ENCODE measurements around the gene LAMB1. TPM values are rescaled to one million over a fixed set of nuclear protein-coding genes. Genes with fewer than 3 reads are reported as not detected.

The LAMB1 gene
- total RNA-seq, 2 donors from 2014 or later: 109 to 176 TPM

GRCh38 chr7:108024538-108024937 is 21.6 kb upstream of the LAMB1 start:
- intact Hi-C loops (cut with DNase I): no loop called here
- no peak for DNase-seq (ENCODE audit: low spot score)

GRCh38 chr7:108020585-108020984 is 17.6 kb upstream of the LAMB1 start:
- intact Hi-C loops (cut with DNase I): no loop called here

GRCh38 chr7:108018668-108019067 is 15.7 kb upstream of the LAMB1 start:
- intact Hi-C loops (cut with DNase I): loop anchor here (5.0 to 10.0 kb wide), 2 partner anchors 74 to 1961 kb away; no protein-coding TSS in a partner anchor
- no peak for DNase-seq (ENCODE audit: low spot score)

More at GRCh38 chr7:108020585-108020984, 17.6 kb upstream of the LAMB1 start:
- DNase-seq (ENCODE audit: low spot score): no peak

GRCh38 chr7:108017776-108018151 is 14.8 kb upstream of the LAMB1 start:
- no peak for DNase-seq (ENCODE audit: low spot score)
- intact Hi-C loops (cut with DNase I): loop anchor here (5.0 to 10.0 kb wide), 2 partner anchors 73 to 1960 kb away; no protein-coding TSS in a partner anchor

- no peak for DNase-seq (ENCODE audit: low spot score)
- intact Hi-C loops (cut with DNase I): loop anchor here (5.0 to 10.0 kb wide), 2 partner anchors 72 to 1960 kb away; no protein-coding TSS in a partner anchor
Observed at GRCh38 chr7:108016841-108017775, 14.1 kb upstream of the LAMB1 start.

- no peak for DNase-seq (ENCODE audit: low spot score)
- intact Hi-C loops (cut with DNase I): loop anchor here (5.0 to 10.0 kb wide), 2 partner anchors 71 to 1958 kb away; no protein-coding TSS in a partner anchor
Observed at GRCh38 chr7:108015740-108016139, 12.8 kb upstream of the LAMB1 start.

GRCh38 chr7:108014747-108015682 is 12.1 kb upstream of the LAMB1 start:
- DNase-seq (ENCODE audit: low spot score): no peak
- intact Hi-C loops (cut with DNase I): loop anchor here (5.0 to 10.0 kb wide), 2 partner anchors 70 to 1958 kb away; no protein-coding TSS in a partner anchor

GRCh38 chr7:108014215-108014614 is 11.3 kb upstream of the LAMB1 start:
- DNase-seq (ENCODE audit: low spot score): no peak
- intact Hi-C loops (cut with DNase I): loop anchor here in 1 of 2 donors (10.0 kb wide), 1 partner anchor 69 kb away; no protein-coding TSS in a partner anchor

- DNase-seq (ENCODE audit: low spot score): no peak
- intact Hi-C loops (cut with DNase I): loop anchor here in 1 of 2 donors (10.0 kb wide), 1 partner anchor 68 kb away; no protein-coding TSS in a partner anchor
Observed at GRCh38 chr7:108012499-108013430, 9.8 kb upstream of the LAMB1 start.

GRCh38 chr7:108010377-108010776 is 7.4 kb upstream of the LAMB1 start:
- no peak for DNase-seq (ENCODE audit: low spot score)
- intact Hi-C loops (cut with DNase I): loop anchor here in 1 of 2 donors (10.0 kb wide), 1 partner anchor 66 kb away; no protein-coding TSS in a partner anchor

GRCh38 chr7:108009873-108010272 is 6.9 kb upstream of the LAMB1 start:
- intact Hi-C loops (cut with DNase I): loop anchor here in 1 of 2 donors (10.0 kb wide), 1 partner anchor 65 kb away; no protein-coding TSS in a partner anchor

GRCh38 chr7:108008827-108009226 is 5.9 kb upstream of the LAMB1 start:
- DNase-seq (ENCODE audit: low spot score): no peak
- intact Hi-C loops (cut with DNase I): no loop called here

More at GRCh38 chr7:108009873-108010272, 6.9 kb upstream of the LAMB1 start:
- no peak for DNase-seq (ENCODE audit: low spot score)

GRCh38 chr7:108008240-108008639 is 5.3 kb upstream of the LAMB1 start:
- DNase-seq (ENCODE audit: low spot score): no peak
- intact Hi-C loops (cut with DNase I): no loop called here

GRCh38 chr7:108007762-108008161 is 4.8 kb upstream of the LAMB1 start:
- intact Hi-C loops (cut with DNase I): no loop called here
- DNase-seq (ENCODE audit: low spot score): no peak

- no peak for DNase-seq (ENCODE audit: low spot score)
- intact Hi-C loops (cut with DNase I): no loop called here
Observed at GRCh38 chr7:108007261-108007660, 4.3 kb upstream of the LAMB1 start.

GRCh38 chr7:108004220-108005142 is 1.5 kb upstream of the LAMB1 start:
- intact Hi-C loops (cut with DNase I): no loop called here
- no peak for DNase-seq (ENCODE audit: low spot score)

- no peak for DNase-seq (ENCODE audit: low spot score)
- intact Hi-C loops (cut with DNase I): no loop called here
Observed at GRCh38 chr7:108003599-108003935, 606 bp upstream of the LAMB1 start.

All from posterior vena cava (tissue), 2 donors.